ENCODE data around the gene PNPLA1.

The PNPLA1 gene

DNA sequence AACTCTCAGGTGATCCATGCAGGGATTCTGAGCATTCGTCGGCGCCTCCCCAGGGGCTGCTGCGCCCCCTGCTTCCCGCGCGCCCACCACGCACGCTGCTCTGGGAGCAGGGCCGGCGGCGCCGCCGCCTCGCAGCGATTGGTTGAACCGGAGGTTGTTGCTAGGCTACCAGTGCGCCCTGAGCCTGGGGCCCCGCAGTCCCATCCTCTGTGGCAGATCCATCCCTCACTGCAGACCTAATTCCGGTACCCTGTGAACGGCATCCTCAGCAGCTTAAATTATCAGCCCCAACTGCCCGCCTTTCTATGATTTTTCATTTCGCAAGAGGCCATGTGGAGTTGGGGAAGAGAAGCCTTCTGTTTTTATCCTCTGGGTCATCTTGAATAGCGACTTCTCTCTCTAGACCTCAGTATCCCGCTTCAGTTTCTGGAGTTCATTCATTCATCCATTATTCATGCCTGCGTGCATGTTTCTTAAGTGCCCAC lies 15.4 kb downstream of the PNPLA1 start:
- no peak for DNase-seq (ENCODE audit: low read depth)

DNA sequence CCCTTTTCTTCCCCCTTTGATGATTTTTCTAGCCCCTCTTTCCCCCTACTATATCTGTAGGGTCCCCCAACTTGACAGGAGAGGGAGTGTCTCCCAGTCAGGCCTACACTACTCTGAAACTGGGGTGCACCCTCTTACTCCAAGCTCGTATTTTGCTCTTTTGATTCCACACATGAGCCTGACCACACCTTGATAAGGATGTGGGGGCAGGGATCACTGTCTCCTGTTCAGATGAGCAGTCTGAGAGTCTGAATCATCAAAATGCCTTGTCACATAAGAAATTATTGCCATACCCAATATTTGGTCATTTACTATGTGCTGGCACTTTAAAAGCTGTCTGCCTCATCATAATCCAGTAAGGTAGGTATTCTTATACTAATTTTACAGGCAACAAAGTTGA lies 15.9 kb downstream of the PNPLA1 start:
- no peak for DNase-seq (ENCODE audit: low read depth)

DNA sequence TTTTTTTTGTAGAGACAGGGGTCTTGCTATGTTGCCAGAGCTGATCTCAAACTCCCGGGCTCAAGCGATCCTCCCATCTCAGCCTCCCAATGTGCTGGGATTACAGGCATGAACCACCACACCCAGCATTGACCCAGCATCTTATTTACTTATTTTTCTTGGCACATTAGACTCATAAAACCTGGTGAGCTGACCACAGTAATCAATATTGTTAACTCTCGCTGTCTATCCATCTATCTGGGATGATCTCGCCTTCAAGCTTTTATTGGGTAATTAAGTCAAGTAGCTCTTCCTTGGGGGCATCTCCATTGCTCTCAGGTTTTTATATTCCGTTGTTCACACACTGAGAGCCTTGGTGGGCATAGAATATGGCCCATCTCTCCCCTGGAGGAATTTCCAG lies 17.0 kb downstream of the PNPLA1 start:
- DNase-seq (ENCODE audit: low read depth) = no peak

- no peak for DNase-seq (ENCODE audit: low read depth)
These were observed 19.5 kb downstream of the PNPLA1 start for GRCh38 chr6:36289281-36289878.

- DNase-seq (ENCODE audit: low read depth) = no peak
These were observed 21.1 kb downstream of the PNPLA1 start for GRCh38 chr6:36290668-36291620.

DNA sequence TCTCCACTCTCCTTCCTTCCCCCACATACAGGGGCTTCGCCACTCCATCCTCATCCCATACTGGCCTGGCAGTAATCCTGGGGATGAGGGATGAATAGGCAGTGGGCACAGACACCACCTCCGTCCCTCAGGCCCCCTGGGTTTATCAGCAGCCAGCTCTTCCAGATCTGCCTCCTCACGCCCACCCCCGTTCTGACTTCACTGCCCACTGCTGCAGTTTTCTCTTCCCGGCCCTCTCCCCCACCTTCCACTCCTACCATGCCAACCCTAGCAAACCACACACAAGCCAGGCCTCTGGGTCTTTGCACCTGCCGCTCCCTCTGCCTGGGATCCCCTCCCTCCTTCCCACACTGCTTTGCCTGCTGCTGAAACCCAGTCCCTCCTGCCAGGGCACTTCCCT lies 22.3 kb downstream of the PNPLA1 start:
- no peak for DNase-seq (ENCODE audit: low read depth)

- DNase-seq (ENCODE audit: low read depth) = no peak
These were observed 26.4 kb downstream of the PNPLA1 start for GRCh38 chr6:36296240-36296639.

DNA sequence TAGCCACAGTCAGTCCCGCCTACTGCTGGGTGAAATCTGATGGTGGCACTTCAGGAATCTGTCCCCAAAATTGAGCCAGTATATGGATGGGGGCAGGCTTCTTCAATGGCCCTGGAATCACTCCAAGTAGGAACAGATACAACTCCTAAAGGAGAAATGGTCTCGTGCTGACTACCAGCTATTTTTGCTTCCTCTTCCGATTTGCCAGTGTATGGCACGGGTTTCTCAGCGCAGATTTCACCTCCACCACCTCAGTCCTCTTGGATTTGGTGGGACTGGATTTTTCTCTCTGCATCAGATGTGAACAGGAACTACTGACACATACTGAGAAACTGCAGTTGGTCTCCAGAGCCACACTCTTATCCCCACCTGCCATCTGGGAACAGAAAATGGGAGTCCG lies 27.2 kb downstream of the PNPLA1 start:
- no peak for DNase-seq (ENCODE audit: low read depth)

- DNase-seq (ENCODE audit: low read depth) = no peak
These were observed 27.7 kb downstream of the PNPLA1 start for GRCh38 chr6:36297511-36297910.

- DNase-seq (ENCODE audit: low read depth) = no peak
These were observed 28.2 kb downstream of the PNPLA1 start for GRCh38 chr6:36298027-36298426.

GRCh38 chr6:36301085-36301658 lies 31.3 kb downstream of the PNPLA1 start:
- no peak for DNase-seq (ENCODE audit: low read depth)

DNA sequence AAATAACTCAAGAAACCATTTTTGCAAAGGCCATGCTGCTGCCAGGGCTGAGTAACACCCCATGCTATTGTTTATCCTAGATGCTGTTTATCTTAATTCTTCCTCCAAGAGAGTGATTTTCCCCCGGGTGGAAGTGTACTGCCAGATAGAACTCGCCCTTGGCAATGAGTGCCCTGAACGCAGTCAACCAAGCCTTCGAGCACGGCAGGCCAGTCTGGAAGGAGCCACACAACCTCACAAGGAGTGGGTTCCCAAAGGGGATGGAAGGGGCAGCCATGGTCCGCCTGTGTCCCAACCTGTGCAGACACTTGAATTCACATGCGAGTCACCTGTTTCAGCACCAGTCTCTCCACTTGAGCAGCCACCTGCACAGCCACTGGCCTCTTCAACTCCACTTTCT lies 31.9 kb downstream of the PNPLA1 start:
- DNase-seq (ENCODE audit: low read depth) = no peak

GRCh38 chr6:36302227-36302976 lies 32.5 kb downstream of the PNPLA1 start:
- DNase-seq (ENCODE audit: low read depth) = peak; percentile 82

DNA sequence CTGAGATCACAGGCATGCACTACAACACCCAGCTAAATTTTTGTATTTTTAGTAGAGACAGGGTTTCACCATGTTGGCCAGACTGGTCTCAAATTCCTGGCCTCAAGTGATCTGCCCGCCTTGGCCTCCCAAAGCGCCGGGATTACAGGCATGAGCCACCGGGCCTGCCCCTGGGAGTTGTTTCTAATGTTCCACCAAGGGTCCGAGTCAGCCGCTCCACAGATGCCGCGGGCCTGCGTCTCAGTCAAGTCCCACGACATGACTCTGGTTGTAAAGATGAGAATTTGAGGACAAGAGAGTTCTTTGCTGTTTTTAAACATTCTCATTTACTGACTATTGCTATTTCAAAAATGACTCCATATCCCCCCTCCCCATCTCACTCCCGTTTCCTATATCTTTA lies 36.0 kb downstream of the PNPLA1 start:
- DNase-seq (ENCODE audit: low read depth) = no peak

- no peak for DNase-seq (ENCODE audit: low read depth)
These were observed 36.5 kb downstream of the PNPLA1 start for GRCh38 chr6:36306375-36306774.

DNA sequence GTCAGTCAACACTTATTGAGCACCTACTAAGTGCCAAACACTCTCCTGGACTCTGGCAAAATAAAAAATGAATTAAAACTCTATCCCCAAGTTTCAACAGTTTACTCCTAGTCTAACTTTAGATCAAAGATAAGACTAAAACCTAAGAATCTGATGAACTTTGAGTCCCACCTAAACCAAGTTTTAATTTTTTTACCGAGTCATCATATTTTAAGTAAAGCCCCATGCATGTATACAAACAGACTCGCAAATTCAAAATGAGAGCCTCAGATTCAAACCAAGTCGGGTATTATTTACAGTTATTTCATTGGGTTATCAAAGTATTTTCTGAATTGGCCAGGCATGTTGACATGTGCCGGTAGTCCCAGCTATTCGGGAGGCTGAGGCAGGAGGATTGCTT lies 38.7 kb downstream of the PNPLA1 start:
- DNase-seq (ENCODE audit: low read depth) = no peak

DNA sequence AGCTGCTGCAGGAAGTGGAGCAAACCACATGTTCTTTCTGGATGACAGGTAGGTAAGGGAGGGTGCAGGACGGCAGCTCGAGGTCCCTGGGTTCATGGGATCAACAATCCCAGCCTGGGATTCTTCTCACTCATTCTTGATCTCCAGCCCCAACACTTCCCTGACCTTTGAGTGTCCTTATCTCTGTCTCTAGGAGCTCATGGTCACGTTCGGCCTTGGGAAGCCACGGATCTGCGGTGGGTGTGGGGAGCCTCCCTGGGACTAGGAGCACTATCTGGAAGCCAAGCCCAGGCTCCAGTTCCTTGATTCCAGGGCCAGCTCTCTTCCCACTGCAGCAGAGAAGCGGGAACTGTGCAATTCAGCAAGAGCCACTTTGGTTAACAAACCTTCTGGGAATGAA lies 39.3 kb downstream of the PNPLA1 start:
- DNase-seq (ENCODE audit: low read depth) = no peak

GRCh38 chr6:36309900-36310299 lies 40.0 kb downstream of the PNPLA1 start:
- DNase-seq (ENCODE audit: low read depth) = no peak

GRCh38 chr6:36312854-36313648 lies 43.2 kb downstream of the PNPLA1 start:
- no peak for DNase-seq (ENCODE audit: low read depth)

GRCh38 chr6:36313649-36313936 lies 43.7 kb downstream of the PNPLA1 start:
- DNase-seq (ENCODE audit: low read depth) = no peak

DNA sequence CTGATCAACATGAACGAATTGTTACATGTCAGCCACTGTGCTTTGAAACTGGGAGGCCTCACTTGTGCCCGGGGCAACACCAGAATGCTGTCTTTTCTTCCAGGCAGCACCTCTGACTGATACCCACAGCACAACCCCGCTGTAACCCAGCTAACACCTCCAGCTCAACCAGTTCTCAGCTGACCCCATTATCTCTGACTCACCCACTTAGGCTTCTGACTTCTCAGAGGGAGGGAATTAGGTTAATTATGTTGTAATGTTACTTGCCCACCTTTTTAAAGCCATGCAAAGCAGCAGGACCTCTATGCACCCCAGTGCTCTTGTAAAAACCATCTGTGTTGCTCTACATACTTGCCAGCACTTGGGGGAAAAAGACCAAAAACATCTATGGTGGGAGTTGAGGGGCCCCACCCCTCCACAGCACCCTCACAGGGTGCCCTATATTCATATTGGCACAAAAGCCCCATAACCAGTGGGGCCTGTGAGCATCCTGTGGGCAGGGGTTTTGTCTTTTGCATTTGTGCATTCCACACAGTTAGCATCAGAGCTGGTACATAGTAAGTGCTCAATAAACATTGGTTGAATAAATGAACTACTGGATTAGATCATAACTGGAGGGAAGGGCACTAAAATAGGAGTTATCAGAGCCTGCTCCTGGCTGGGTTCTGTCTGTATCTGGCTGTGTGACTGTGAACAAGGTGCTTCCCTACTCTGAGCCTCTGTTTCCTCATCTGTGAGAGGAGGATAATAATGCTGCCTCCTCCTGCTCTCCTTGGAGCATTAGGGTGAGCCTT lies 44.6 kb downstream of the PNPLA1 start:
- no peak for DNase-seq (ENCODE audit: low read depth)
